Measurements from ENCODE around the gene SLC39A3. TPM values are rescaled to one million over a fixed set of nuclear protein-coding genes. Genes with fewer than 3 reads are reported as not detected.

Gene SLC39A3
- total and polyA plus RNA-seq, 2 experiments from 2014 or later: 33.5 to 47.4 TPM

DNA sequence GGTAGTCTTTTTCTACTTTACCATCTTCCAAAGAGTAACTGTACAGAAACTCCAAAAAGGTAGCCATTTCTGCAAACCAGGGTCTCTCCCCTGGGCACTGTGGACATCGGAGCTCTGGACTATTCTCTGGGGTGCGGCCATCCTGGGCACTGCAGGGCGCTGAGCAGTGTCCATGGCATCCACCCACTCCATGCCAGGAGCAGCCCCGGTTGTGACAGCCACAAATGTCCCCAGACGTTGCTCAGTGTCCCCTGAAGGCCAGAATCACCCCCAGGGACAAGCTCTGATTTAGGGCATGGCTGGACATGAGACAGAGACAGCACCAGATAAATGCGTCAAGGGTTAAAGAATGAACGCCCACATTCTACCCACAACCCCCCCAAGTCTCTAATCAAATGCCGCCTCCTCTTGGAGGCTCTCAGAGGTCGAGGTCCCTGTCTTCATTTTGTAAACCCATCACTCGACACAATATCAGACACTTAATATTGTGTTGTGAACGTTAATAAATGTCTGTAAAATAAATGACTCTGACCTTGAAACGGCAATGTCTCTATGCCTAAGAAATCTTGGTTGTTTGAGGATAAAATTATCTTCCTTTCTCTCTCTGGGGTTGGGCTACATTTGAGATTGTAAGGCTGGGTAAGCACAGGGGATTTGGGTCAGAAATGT lies 46.2 kb downstream of the SLC39A3 start:
- H3K27me3 Mint-ChIP-seq (ENCODE audit: insufficient read depth, low read depth, poor library complexity): peaks cover 19% of the 10 kb centered on the region

DNA sequence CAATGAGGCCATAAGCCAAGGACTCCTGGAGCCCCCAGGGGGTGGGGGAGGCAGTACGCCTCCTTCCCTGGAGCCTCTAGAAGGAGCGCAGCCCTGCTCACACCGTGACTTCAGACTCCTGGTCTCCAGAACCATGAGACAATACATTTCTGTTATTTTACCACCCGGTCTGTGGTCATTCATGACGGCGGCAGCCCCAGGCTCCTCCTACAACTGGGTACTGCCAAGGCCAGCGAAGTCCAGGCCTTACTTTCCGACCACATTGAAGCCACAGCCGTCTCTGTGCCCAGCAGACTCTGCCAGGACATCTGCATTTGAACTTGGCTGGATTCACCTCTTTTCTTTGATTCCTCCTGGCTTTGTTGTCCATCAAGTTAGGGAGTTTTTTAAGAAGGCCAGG lies 47.9 kb downstream of the SLC39A3 start:
- H3K36me3 Mint-ChIP-seq (ENCODE audit: low read depth): no peaks in the 10 kb centered on the region
- no peak for ATAC-seq
- TF ChIP-seq, protein P1, sequence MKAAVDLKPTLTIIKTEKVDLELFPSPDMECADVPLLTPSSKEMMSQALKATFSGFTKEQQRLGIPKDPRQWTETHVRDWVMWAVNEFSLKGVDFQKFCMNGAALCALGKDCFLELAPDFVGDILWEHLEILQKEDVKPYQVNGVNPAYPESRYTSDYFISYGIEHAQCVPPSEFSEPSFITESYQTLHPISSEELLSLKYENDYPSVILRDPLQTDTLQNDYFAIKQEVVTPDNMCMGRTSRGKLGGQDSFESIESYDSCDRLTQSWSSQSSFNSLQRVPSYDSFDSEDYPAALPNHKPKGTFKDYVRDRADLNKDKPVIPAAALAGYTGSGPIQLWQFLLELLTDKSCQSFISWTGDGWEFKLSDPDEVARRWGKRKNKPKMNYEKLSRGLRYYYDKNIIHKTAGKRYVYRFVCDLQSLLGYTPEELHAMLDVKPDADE (IDR thresholded peaks at IDR 0.05): no peak
- no peak for TF ChIP-seq EZH2 (IDR thresholded peaks at IDR 0.05; ENCODE audit: low read depth, unreplicated experiment)
- TF ChIP-seq REST (IDR thresholded peaks at IDR 0.05; ENCODE audit: unreplicated experiment): no peak
- TF ChIP-seq CREB1 (CRISPR knock-in tag; IDR thresholded peaks at IDR 0.05; ENCODE audit: low read depth): no peak
- TF ChIP-seq JUNB (IDR thresholded peaks at IDR 0.05; ENCODE audit: unreplicated experiment): no peak
- no peak for TF ChIP-seq STAT1 (IDR thresholded peaks at IDR 0.05; ENCODE audit: unreplicated experiment)
- TF ChIP-seq, protein P2, sequence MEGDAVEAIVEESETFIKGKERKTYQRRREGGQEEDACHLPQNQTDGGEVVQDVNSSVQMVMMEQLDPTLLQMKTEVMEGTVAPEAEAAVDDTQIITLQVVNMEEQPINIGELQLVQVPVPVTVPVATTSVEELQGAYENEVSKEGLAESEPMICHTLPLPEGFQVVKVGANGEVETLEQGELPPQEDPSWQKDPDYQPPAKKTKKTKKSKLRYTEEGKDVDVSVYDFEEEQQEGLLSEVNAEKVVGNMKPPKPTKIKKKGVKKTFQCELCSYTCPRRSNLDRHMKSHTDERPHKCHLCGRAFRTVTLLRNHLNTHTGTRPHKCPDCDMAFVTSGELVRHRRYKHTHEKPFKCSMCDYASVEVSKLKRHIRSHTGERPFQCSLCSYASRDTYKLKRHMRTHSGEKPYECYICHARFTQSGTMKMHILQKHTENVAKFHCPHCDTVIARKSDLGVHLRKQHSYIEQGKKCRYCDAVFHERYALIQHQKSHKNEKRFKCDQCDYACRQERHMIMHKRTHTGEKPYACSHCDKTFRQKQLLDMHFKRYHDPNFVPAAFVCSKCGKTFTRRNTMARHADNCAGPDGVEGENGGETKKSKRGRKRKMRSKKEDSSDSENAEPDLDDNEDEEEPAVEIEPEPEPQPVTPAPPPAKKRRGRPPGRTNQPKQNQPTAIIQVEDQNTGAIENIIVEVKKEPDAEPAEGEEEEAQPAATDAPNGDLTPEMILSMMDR (conservative IDR thresholded peaks at IDR 0.05; ENCODE audit: low read depth in 2 of 2): no peak
- TF ChIP-seq ZNF114 (CRISPR knock-in tag; IDR thresholded peaks at IDR 0.05): no peak
- no peak for TF ChIP-seq NANOG (IDR thresholded peaks at IDR 0.05; ENCODE audit: borderline replicate concordance)
- TF ChIP-seq ZNF331 (CRISPR knock-in tag; IDR thresholded peaks at IDR 0.05; ENCODE audit: low read depth): no peak

More for the DNA sequence above, 46.2 kb downstream of the SLC39A3 start:
- H3K36me3 ChIP-seq (ENCODE audit: insufficient read depth): no peaks in the 10 kb centered on the region
- H3K4me1 Mint-ChIP-seq: no peaks in the 10 kb centered on the region
- no peaks in the 10 kb centered on the region for H3K4me1 ChIP-seq (ENCODE audit: insufficient read depth)
- H2AFZ ChIP-seq: no peak overlapping the region
- H3K27me3 ChIP-seq (ENCODE audit: insufficient read depth): no peaks in the 10 kb centered on the region
- TF ChIP-seq ZNF331 (CRISPR knock-in tag; IDR thresholded peaks at IDR 0.05; ENCODE audit: low read depth) (no peak), EZH2 (IDR thresholded peaks at IDR 0.05; ENCODE audit: low read depth, unreplicated experiment) (no peak), STAT1 (IDR thresholded peaks at IDR 0.05; ENCODE audit: unreplicated experiment) (no peak), NANOG (IDR thresholded peaks at IDR 0.05; ENCODE audit: borderline replicate concordance) (no peak), POLR2AphosphoS5 (IDR thresholded peaks at IDR 0.05; ENCODE audit: low read depth) (no peak)
- TF ChIP-seq, protein P1 (IDR thresholded peaks at IDR 0.05): no peak
- TF ChIP-seq, protein P2 (conservative IDR thresholded peaks at IDR 0.05; ENCODE audit: low read depth in 2 of 2): no peak
- no peak overlapping the region for H3K4me3 Mint-ChIP-seq
- no peaks in the 10 kb centered on the region for H3K9me3 Mint-ChIP-seq
- no peak for ATAC-seq
- H3F3A ChIP-seq (replicated peaks; ENCODE audit: low read depth): no peaks in the 10 kb centered on the region
- no peak for DNase-seq (ENCODE audit: low spot score)
- no peaks in the 10 kb centered on the region for H3K9me2 ChIP-seq (ENCODE audit: insufficient read depth)
- H3K27ac ChIP-seq (ENCODE audit: low read depth): no peak overlapping the region
- no peak overlapping the region for H3K27ac Mint-ChIP-seq
- H4K20me1 ChIP-seq (replicated peaks; ENCODE audit: insufficient read depth): peaks cover 3% of the 10 kb centered on the region; the same call in 1 of the 2 replicates
- H3K36me3 Mint-ChIP-seq (ENCODE audit: low read depth): no peaks in the 10 kb centered on the region
- no peak overlapping the region for H3K4me2 ChIP-seq
- H3K4me3 ChIP-seq: no peak overlapping the region
- no peaks in the 10 kb centered on the region for H3K79me2 ChIP-seq (replicated peaks; ENCODE audit: insufficient read depth)

More for the DNA sequence above, 47.9 kb downstream of the SLC39A3 start:
- H3K4me1 Mint-ChIP-seq: no peaks in the 10 kb centered on the region
- Histone ChIP-seq H4K20me1 (replicated peaks; ENCODE audit: insufficient read depth) (peaks cover 3% of the 10 kb centered on the region; the same call in 1 of the 2 replicates), H3K9me2 (ENCODE audit: insufficient read depth) (no peaks in the 10 kb centered on the region), H3K79me2 (replicated peaks; ENCODE audit: insufficient read depth) (no peaks in the 10 kb centered on the region), H2AFZ (no peak overlapping the region), H3K4me3 (no peak overlapping the region), H3K4me2 (no peak overlapping the region), H3K27ac (ENCODE audit: low read depth) (no peak overlapping the region), H3F3A (replicated peaks; ENCODE audit: low read depth) (no peaks in the 10 kb centered on the region), H3K36me3 (ENCODE audit: insufficient read depth) (no peaks in the 10 kb centered on the region), H3K4me1 (ENCODE audit: insufficient read depth) (no peaks in the 10 kb centered on the region), H3K27me3 (ENCODE audit: insufficient read depth) (no peaks in the 10 kb centered on the region)
- no peak overlapping the region for H3K27ac Mint-ChIP-seq
- no peak overlapping the region for H3K4me3 Mint-ChIP-seq
- no peaks in the 10 kb centered on the region for H3K9me3 Mint-ChIP-seq
- H3K27me3 Mint-ChIP-seq (ENCODE audit: insufficient read depth, low read depth, poor library complexity): peaks cover 9% of the 10 kb centered on the region
- no peak for DNase-seq (ENCODE audit: low spot score)

Data from GM23338 (cell line).